ENCODE measurements around the gene TMEM259.

The TMEM259 gene

GRCh38 chr19:1001538-1002166, 19.3 kb downstream of the TMEM259 start:
- in situ Hi-C loops (cut with MboI; ENCODE audit: low pct_unique_long_range_greater_than_20kb, low sequenced_read_pairs, unreplicated experiment) = no loop called here
- TF ChIP-seq CTCF (IDR thresholded peaks at IDR 0.05; ENCODE audit: extremely low read depth, insufficient read depth, missing control alignments) = peak; percentile 97
- peak; percentile 91 for DNase-seq (ENCODE audit: low spot score)

- in situ Hi-C loops (cut with MboI; ENCODE audit: low pct_unique_long_range_greater_than_20kb, low sequenced_read_pairs, unreplicated experiment) = no loop called here
- DNase-seq (ENCODE audit: low spot score) = no peak
- no peak for TF ChIP-seq CTCF (IDR thresholded peaks at IDR 0.05; ENCODE audit: extremely low read depth, insufficient read depth, missing control alignments)
Observed at GRCh38 chr19:1000591-1001537, 20.1 kb downstream of the TMEM259 start.

GRCh38 chr19:1000095-1000494, 20.8 kb downstream of the TMEM259 start, which contains the start of gene GRIN3B:
Gene GRIN3B (plus strand): TSS chr19:1000419. CDS start chr19:1000438, 19 bp downstream.
- DNase-seq (ENCODE audit: low spot score) = peak; percentile 87
- peak; percentile 62 for TF ChIP-seq CTCF (IDR thresholded peaks at IDR 0.05; ENCODE audit: extremely low read depth, insufficient read depth, missing control alignments)
- in situ Hi-C loops (cut with MboI; ENCODE audit: low pct_unique_long_range_greater_than_20kb, low sequenced_read_pairs, unreplicated experiment) = no loop called here

DNA sequence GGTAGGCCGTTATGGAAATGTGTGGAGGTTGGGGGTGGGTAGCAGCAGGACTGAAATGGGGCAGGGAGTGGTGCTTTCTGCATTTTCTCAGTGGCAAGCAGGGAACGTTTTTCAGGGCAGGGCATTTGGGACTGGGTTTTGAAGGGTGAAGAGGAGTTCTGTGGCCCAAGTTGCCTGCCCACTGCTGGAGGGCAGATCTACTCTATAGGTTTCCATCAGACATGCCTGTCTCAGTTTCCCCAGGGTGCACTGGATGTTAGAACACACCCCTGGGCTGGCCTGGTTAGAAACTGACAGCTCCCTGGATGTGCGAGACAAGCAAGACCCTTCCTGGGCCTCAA, 21.6 kb downstream of the TMEM259 start:
- in situ Hi-C loops (cut with MboI; ENCODE audit: low pct_unique_long_range_greater_than_20kb, low sequenced_read_pairs, unreplicated experiment) = no loop called here
- DNase-seq (ENCODE audit: low spot score) = no peak
- TF ChIP-seq CTCF (IDR thresholded peaks at IDR 0.05; ENCODE audit: extremely low read depth, insufficient read depth, missing control alignments) = no peak

DNA sequence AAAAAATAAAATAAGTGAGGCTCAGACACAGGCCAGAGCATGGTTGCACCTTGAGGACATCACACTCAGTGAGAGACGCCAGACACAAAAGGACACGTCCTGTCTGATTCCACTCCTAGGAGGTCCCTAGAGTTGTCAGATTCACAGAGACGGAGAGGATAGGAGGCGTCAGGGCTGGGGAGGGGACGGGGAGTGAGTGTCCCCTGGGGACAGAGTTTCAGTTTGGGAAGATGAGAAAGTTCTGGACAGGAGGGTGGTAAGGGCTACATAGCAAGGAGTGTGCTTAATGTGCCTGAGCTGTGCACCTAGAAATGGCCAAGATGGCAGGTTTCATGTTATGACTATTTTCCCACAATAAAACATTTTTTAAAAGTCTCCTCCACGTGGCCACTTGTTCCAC, 22.9 kb downstream of the TMEM259 start:
- no peak for TF ChIP-seq CTCF (IDR thresholded peaks at IDR 0.05; ENCODE audit: extremely low read depth, insufficient read depth, missing control alignments)
- in situ Hi-C loops (cut with MboI; ENCODE audit: low pct_unique_long_range_greater_than_20kb, low sequenced_read_pairs, unreplicated experiment) = no loop called here
- no peak for DNase-seq (ENCODE audit: low spot score)

DNA sequence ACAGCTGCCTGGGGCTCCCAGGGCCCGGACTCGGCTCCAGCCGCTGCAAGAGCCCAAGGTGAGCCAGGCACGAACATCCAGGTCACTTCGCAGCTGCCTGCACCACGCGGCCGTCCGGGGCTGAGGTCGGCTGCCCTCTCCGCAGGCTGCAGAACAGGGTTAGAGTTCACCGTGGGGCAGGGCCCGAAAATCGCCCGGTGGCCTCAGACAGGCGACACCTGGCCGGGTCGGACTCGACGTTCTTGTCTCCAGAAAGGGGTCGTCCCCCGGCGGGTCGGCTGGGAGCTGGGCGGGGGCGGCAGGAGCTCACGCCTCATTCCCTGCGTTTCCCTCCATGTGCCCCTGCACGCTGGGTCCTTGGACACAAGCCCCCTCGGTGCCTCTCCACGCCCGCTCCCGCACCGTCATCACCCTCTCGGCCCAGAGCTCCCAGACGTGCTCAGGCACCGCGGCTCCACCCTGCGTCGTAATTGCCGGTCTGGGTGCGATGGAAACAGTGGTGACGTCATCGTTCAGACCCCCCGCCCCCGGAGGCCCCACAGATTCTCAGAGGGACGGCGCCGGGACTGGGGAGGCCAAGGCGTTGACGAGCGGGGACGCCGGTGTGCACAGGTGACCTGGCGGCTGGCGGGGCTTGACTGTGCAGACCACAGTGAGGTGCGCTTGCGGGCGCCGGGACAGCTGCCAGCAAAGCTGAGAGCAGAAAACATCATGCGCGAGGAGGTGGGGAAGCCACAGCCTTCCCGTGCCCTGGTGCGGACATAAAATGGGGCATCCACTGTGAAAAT, 24.7 kb downstream of the TMEM259 start:
- DNase-seq (ENCODE audit: low spot score) = peak; percentile 85
- no peak for TF ChIP-seq CTCF (IDR thresholded peaks at IDR 0.05; ENCODE audit: extremely low read depth, insufficient read depth, missing control alignments)
- in situ Hi-C loops (cut with MboI; ENCODE audit: low pct_unique_long_range_greater_than_20kb, low sequenced_read_pairs, unreplicated experiment) = no loop called here
